Heart left ventricle (tissue), 13 donors: ENCODE measurements around the gene HMG20A.

Experiments used
- CTCF ChIP-seq, 12 donors: fragments of 200-600 bp; sonication (generic) in 4 of 12; IDR thresholded peaks; one replicate each; pipeline versions ENCODE4 v1.5.0 to v1.8.0; 2018 to 2022; ENCODE audit warnings: antibody characterized with exemption in 12 of 12, mild to moderate bottlenecking in 5 of 12
- POLR2A ChIP-seq, 2 donors: fragments of 450-650 bp; IDR thresholded peaks; one replicate each; pipeline ENCODE4 v1.6.1; 2017; ENCODE audit warnings: antibody characterized with exemption in 2 of 2, mild to moderate bottlenecking in 2 of 2, moderate library complexity in 2 of 2
- donor health status: ischemic (EF 13 %, LVEDD 7.1; RV severe dilation, severe dysfunction).
- donor health status: DM: no; HTN: yes; CAD: no.
- donor health status: DM: no; HTN: no; CAD: no.
- donor health status: ischemic (EF 25% LVEDD 6.9; RV normal size, moderate dysfunction).
- donor health status: ischemic (EF 25% LVEDD 5.7; RV mildly dilated, moderate dysfunction).
- donor health status: ischemic (EF 35%, LVEDD 5.7; RV mildly dilated, moderate dysfunction).
- donor health status: nonischemic (EF 11% LVEDD 7.7; RV severe dilation, severe dysfunction).
- donor health status: DM: yes; HTN: yes; CAD: no.
- donor health status: PGD.
- donor health status: ischemic (EF 29% LVEDD 5.4; RV normal size, mild dysfunction).
- donor health status: nonischemic (EF 23%, LVEDD 6.1; RV moderate dilation, normal function).

- TF ChIP-seq CTCF (IDR thresholded peaks at IDR 0.05) (no peak), POLR2A (IDR thresholded peaks at IDR 0.05) (no peak)
Observed at GRCh38 chr15:77466521-77466920, 45.8 kb downstream of the HMG20A start.
